Measurements from ENCODE around the gene ST14.
"Not testable (repeated sequence)": the region's sequence is repeated elsewhere in the genome, so short reads cannot be mapped to it uniquely, and the experiment has no call there.

The ST14 gene

DNA sequence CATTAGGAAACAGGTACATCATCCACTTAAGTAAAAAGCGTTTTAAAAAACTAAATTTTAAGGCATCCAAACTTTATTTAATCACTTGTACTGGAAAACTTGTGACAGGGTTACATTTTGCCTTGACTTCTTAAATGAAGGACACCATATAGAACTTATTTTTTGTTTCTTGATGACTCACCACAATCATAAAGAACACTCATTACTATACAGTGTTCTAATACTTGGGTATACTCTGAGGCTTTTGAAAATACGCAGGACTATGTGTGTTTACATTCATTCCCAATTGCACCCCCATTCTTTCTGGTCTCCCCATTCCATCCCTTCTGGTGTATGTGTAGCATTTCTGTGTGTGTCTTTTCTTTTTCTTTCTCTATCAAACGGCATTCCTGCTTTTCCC, 85.3 kb downstream of the ST14 start:
- no peak for DNase-seq

DNA sequence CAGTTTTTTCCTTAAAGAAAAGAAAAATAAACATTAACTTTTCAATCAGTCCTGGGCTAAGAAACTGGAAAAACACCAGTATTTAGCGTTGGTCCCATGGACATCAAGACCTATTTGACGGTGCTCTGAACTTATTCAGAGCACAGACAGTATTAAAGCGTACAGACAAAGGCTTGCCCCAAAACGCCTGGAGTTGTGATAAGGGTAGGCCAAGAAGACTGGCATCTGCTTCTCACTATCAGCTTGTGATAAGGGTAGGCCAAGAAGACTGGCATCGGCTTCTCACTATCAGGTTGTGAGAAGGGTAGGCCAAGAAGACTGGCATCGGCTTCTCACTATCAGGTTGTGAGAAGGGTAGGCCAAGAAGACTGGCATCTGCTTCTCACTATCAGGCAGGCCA, 85.8 kb downstream of the ST14 start:
- DNase-seq = not testable (repeated sequence)

DNA sequence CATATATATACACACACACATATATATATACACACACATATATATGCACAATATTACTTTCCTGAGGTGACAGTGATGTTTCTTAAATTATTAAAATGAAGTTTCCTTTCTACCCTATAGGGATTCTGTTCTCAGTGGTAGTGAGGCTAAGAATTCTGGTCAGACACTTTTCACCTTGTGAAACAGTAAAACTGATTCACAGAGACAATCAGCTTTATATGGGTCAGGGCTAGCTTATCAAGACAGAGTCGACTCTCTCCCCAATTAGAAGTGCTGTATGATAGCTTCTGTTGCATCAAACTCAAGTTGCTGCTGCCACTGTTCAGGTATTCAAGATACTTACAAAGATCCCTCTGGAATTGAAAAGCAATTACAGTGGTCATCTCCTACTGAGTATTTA, 86.7 kb downstream of the ST14 start:
- DNase-seq = no peak

DNA sequence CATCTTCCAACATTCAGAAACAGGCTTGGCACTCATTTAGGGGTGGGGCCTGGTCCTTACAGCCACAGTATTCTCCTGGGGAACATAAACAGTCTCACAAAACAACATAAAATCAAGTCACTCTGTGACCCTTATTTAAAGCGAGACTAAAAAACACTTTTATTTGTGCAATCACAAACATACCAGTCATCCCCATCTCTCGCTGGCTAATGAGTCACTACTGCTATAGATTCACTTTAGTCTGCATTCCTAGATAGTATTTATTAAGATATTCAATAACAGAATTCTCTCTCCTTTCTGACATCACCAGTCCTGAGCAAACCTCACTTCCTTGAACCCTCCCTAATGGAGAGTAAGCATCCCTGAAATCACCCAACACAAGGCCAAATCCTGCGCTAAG, 87.2 kb downstream of the ST14 start:
- DNase-seq = no peak

DNA sequence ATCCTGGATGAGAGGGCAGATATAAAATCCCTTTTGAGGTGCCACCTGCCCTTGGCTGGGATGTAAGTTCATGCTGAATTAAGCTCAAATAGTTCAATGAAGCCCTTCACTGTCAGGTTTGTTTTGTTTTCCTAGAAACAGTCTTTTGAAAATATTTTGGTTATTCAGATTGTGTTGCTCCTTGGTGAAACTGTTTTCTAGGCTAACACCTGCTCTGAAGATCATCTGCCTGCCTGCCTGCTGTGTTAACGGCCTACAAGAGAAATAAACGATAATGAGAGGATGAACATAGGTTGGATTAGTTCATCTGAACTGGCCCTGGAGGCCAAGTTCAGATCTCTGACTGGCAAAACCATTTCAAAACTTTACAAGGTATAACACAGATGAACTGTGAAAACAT, 87.7 kb downstream of the ST14 start:
- no peak for DNase-seq

DNA sequence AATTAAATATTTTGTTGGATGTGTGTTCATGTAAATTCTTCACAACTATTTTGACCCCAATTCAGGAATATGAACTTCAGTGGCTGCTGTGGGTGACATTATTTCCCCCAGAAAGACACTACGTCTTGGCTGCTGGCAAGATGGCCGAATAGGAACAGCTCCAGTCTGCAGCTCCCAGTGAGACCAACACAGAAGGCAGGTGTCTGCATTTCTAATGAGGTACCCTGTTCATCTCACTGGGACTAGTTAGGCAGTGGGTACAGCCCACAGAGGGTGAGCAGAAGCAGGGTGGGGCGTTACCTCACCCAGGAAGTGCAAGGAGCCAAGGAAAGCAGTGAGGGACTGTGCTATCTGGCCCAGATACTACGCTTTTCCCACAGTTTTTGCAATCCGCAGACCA, 89.8 kb downstream of the ST14 start:
- no peak for DNase-seq

DNA sequence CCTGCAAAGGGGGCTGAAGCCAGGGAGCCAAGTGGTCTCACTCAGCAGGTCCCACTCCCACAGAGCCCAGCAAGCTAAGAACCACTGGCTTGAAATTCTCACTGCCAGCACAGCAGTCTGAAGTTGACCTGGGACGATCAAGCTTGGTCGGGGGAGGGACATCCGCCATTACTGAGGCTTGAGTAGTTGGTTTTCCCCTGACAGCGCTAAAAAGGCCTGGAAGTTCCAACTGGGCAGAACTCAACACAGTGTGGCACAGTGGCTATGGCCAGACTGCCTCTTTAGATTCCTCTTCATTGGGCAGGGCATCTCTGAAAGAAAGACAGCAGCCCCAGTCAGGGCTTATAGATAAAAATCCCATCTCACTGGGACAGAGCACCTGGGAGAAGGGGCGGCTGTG, 90.3 kb downstream of the ST14 start:
- not testable (repeated sequence) for DNase-seq

DNA sequence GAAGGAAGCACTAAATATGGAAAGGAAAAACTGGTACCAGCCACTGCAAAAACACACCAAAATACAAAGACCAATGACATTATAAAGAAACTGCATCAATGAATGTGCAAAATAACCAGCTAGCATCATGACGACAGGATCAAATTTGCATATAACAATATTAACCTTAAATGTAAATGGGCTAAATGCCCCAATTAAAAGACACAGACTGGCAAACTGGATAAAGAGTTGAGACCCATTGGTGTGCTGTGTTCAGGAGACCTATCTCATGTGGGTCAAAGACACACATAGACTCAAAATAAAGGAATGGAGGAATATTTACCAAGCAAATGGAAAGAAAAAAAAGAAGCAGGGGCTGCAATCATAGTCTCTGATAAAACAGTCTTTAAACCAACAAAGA, 92.2 kb downstream of the ST14 start:
- not testable (repeated sequence) for DNase-seq
